Fibroblast of pulmonary artery (primary cell): ENCODE data around the gene CCDC117.
"Not testable (repeated sequence)": the region's sequence is repeated elsewhere in the genome, so short reads cannot be mapped to it uniquely, and the experiment has no call there.

Experiments
- DNase-seq: peaks from one replicate; pipeline ENCODE4 v3.0.0-alpha.2; 2010; ENCODE audit warnings: low read depth
- H3K4me3 ChIP-seq: replicated peaks from 2 replicates; pipeline ENCODE4 v1.5.1; 2011; ENCODE audit warnings: low read depth, mild to moderate bottlenecking, control low read depth, low read length, moderate library complexity
- TF ChIP-seq, protein P1 (sequence below): IDR thresholded peaks from 2 replicates; pipeline ENCODE4 v1.5.1; 2011; ENCODE audit warnings: mild to moderate bottlenecking, control low read depth, low read length, inconsistent platforms; ENCODE audit errors: missing control alignments

Gene CCDC117

DNA sequence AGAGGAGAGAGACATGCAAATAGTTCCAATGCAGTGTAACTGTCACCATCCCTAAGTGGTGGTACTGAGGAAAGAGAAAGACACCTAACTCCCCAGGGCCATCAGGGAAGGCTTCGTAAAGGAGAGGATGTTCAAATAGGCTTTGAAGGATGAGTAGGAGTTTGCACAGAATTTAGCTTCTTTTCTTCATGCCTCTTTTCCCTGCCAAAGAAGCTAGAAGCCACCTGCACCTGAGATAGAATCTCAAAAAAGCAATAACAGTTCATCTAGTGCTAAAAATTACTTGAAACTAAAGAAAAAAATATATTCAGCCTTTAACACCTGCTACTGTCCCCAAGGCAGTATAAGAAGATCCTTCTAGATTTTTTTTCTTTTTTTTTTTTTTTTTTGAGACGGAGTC, 44.6 kb downstream of the CCDC117 start:
- no peak for DNase-seq
- no peak overlapping the region for H3K4me3 ChIP-seq
- TF ChIP-seq, protein P1, sequence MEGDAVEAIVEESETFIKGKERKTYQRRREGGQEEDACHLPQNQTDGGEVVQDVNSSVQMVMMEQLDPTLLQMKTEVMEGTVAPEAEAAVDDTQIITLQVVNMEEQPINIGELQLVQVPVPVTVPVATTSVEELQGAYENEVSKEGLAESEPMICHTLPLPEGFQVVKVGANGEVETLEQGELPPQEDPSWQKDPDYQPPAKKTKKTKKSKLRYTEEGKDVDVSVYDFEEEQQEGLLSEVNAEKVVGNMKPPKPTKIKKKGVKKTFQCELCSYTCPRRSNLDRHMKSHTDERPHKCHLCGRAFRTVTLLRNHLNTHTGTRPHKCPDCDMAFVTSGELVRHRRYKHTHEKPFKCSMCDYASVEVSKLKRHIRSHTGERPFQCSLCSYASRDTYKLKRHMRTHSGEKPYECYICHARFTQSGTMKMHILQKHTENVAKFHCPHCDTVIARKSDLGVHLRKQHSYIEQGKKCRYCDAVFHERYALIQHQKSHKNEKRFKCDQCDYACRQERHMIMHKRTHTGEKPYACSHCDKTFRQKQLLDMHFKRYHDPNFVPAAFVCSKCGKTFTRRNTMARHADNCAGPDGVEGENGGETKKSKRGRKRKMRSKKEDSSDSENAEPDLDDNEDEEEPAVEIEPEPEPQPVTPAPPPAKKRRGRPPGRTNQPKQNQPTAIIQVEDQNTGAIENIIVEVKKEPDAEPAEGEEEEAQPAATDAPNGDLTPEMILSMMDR: no peak

DNA sequence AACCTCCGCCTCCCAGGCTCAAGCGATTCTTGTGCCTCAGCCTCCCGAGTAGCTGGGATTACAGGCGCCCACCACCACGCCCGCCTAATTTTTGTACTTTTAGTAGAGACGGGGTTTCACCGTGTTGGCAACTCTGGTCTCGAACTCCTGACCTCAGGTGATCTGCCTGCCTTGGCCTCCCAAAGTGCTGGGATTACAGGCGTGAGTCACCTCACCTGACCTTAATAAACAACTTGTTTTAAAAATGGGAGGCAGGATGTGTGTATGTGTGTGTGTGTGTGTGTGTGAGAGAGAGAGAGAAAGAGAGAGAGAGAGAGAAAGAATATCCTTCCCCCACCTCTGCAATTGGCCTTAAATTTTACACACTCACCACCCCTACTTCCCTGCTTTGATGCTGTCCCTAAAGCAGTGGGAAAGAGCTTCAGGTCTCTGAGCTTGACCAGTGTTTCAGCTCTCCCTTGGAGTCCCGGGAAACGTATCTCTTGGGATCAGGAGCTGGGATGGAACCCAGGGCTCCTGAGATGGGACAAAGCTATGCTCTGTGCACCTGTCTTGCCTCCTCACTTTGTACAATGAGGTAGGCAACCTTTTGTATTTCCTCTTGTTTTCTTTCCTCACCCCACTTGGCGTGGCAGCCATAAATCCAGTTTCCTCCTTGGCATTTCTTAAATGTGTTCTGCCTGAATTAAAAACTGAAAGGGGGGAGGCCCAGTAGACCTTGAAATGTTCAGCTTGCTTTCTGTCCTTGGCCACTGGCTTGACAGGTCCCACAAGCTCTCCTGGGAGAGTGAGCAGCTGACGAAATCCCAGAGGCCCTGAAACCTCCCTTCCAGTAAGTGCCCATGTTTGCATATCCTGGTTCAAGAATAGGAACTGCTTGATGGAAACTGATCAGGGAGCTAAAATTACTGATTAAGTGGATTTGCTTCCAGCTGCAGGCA, 45.7 kb downstream of the CCDC117 start:
- TF ChIP-seq, protein P1: no peak
- no peak for DNase-seq
- no peak overlapping the region for H3K4me3 ChIP-seq

DNA sequence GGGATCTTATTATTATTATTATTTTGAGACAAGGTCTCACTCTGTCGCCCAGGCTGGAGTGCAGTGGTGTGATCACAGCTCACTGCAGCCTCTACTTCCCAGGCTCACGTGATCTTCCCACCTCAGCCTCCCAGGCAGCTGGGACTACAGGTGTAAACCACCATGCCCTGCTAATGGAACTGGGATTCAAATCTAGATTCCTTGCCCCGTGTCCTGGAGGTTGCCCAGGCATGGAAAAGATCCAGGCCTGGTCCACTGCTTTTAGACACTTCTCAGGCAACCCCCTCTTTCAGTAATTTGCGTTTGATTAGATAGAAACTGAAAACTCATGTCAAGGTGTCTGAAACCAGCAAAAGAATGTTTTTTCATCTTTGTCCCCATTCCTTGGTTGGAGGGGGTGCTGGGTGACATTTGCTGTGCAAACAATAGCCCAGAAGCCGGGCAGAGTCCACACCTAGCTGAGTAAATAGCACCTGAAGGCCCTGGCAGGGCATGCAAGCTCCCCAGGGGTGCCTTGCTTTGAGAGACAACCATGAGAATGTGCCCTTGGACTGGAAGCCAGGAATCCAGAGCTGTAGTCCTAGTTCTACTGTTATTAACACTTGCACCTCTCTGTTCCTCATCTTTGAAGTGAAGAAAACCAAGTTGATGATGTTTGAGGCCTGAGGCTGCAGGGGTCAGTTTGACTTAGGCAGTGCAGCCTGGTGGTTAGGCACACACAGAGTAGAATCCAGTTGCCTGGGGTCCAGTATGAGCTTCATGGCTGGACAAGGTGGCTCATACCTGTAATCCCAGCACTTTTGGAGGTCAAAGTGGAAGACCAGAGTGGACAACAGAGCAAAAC, 47.0 kb downstream of the CCDC117 start:
- TF ChIP-seq, protein P1: no peak
- H3K4me3 ChIP-seq: no peak overlapping the region
- DNase-seq: no peak

DNA sequence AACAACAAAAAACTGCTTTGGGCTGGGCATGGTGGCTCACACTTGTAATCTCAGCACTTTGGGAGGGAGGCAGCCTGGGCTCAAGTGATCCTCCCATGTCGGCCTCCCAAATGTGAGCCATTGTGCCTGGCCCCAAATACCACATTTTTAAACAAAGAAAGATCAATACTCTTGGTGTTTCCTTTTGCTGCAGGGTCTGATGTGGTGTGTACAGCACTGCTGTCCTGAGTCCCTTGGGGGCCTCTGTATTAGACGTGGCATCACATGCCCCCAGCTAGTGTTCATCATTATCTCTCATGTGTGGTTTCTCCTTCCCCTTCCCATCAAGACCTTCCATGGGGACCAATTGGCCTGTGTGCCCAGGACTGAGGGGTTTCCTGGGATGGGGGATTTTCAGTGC, 48.4 kb downstream of the CCDC117 start:
- DNase-seq: no peak
- H3K4me3 ChIP-seq: no peak overlapping the region
- TF ChIP-seq, protein P1: no peak

DNA sequence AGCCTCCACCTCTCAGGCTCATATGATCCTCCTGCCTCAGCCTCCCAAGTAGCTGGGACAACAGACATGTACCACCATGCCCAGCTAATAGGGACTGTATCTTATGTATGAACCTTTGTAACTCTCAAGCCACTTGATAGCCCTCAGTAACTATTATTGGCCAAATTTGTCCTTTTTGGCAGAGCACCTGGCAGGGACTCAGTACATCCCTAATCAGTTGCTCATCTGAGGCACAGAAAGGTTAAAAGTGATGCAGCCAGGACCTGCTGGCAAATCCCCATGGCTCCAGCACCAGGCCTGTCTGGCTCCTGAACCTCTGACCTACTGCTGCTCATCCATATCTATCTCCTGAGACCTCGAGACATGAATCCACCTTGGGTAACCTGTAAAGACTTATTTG, 49.0 kb downstream of the CCDC117 start:
- no peak for DNase-seq
- H3K4me3 ChIP-seq: no peak overlapping the region
- TF ChIP-seq, protein P1: no peak

DNA sequence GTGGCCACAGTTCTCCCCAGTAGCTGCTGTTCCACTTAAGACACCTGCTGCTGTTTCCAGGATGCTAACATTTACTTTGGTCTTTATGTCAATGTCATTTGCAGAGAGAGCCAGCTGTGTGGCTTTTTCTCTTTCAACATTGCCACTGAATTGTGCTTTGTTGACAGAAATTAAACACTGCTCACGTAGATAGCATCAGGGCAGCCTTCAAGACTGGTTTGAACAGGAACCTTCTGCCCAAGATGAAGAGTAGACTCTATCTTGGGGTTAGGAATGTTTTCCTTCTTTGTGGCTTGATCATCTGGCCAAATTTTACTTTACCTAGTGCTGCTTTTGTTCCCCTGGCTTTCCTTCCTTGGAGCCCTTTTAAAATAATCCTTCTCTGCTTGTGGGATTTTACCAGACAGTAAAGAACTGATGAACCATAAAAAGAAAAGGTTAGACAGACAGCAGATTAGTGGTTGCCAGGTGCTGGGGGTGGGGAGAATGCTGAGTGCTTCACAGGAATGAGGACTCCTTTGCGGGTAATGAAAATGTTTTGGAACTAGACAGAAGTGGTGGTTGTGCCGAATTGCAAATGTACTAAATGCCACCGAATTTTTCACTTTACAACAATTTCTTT, 50.5 kb downstream of the CCDC117 start:
- TF ChIP-seq, protein P1: no peak
- H3K4me3 ChIP-seq: no peak overlapping the region
- no peak for DNase-seq

DNA sequence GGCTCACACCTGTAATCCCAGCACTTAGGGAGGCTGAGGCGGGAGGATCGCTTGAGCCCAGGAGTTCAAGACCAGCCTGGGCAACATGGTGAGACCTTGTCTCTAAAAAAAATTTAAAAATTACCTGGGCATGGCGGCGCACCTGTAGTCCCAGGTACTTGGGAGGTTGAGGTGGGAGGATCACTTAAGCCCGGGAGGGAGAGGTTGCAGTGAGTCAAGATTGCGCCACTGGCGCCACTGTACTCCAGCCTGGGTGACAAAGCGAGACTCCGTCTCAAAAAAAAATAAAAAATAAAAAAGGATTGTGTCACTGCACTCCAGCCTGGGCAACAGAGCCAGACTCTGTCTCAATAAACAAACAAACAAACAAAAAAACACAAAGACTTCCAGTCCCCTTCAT, 52.0 kb downstream of the CCDC117 start:
- not testable (repeated sequence) for DNase-seq, H3K4me3 ChIP-seq

DNA sequence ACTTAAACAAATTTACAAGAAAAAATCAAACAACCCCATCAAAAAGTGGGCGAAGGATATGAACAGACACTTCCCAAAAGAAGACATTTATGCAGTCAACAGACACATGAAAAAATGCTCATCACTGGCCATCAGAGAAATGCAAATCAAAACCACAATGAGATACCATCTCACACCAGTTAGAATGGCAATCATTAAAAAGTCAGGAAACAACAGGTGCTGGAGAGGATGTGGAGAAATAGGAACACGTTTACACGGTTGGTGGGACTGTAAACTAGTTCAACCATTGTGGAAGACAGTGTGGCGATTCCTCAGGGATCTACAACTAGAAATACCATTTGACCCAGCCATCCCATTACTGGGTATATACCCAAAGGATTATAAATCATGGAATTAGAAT, 53.9 kb downstream of the CCDC117 start:
- not testable (repeated sequence) for H3K4me3 ChIP-seq, DNase-seq
